ENCODE results near the gene GRIA1. TPM values are rescaled to one million over a fixed set of nuclear protein-coding genes. Genes with fewer than 3 reads are reported as not detected.

Gene GRIA1
- total and polyA plus RNA-seq, 9 donors: 0.11 to 1.4 (median 0.34) TPM; not detected in 2

DNA sequence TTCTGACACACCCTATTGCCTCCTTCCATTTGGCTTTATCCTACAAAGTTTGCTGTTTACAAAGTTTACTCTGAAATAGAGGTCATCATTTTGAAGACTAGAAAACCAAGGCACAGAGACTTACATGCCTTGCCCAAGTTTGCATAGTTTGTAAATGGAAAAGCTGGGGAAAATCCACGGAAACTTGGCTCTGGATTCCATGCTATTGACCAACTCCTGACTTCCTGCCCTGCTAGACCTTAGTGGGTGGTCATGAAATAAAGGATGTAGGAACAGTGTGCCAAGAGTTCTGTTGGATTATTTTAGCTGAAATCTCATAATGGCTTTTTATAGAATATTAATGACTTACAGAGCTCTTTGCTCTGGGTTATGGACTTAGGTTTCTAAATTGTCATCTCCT lies 69.5 kb downstream of the GRIA1 start:
- H3K4me1 ChIP-seq (ENCODE audit: insufficient read depth): no peaks in the 10 kb centered on the region
- no peaks in the 10 kb centered on the region for H3K36me3 ChIP-seq
- no peak overlapping the region for H3K4me3 ChIP-seq
- TF ChIP-seq, protein P1, sequence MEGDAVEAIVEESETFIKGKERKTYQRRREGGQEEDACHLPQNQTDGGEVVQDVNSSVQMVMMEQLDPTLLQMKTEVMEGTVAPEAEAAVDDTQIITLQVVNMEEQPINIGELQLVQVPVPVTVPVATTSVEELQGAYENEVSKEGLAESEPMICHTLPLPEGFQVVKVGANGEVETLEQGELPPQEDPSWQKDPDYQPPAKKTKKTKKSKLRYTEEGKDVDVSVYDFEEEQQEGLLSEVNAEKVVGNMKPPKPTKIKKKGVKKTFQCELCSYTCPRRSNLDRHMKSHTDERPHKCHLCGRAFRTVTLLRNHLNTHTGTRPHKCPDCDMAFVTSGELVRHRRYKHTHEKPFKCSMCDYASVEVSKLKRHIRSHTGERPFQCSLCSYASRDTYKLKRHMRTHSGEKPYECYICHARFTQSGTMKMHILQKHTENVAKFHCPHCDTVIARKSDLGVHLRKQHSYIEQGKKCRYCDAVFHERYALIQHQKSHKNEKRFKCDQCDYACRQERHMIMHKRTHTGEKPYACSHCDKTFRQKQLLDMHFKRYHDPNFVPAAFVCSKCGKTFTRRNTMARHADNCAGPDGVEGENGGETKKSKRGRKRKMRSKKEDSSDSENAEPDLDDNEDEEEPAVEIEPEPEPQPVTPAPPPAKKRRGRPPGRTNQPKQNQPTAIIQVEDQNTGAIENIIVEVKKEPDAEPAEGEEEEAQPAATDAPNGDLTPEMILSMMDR (IDR thresholded peaks at IDR 0.05): no peak
- TF ChIP-seq EP300 (IDR thresholded peaks at IDR 0.05) (no peak), POLR2A (IDR thresholded peaks at IDR 0.05) (no peak)
- 21 to 69% (median 42%) methylated on average over 1 of the region's 1 CpG for WGBS, 3 donors
- no peaks in the 10 kb centered on the region for H3K27me3 ChIP-seq
- intact Hi-C loops (cut with DNase I): no loop called here
- H3K27ac ChIP-seq: no peak overlapping the region
- H3K9me3 ChIP-seq: no peaks in the 10 kb centered on the region
- no peak for DNase-seq

DNA sequence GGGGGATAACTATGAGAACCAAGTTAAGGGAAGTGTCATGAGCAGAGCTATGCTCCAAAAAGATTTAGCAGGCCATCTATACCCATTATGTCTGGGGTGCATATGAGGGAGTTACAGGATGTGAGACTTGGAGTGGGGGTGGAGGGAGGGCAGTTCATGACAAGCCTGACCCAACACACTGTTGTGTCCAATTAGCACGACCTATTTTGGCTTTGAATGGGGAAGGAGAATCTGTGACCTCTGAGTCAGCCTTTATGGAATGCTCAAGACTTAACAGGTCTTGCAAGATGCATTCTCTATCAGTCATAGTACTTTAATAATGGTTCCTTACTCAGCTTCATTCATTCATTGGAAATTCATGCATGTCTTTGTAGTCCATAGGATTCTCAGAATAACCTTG lies 71.7 kb downstream of the GRIA1 start:
- Histone ChIP-seq H3K4me3 (no peak overlapping the region), H3K4me1 (ENCODE audit: insufficient read depth) (no peaks in the 10 kb centered on the region), H3K27ac (no peak overlapping the region), H3K36me3 (no peaks in the 10 kb centered on the region), H3K27me3 (no peaks in the 10 kb centered on the region), H3K9me3 (no peaks in the 10 kb centered on the region)
- TF ChIP-seq POLR2A (IDR thresholded peaks at IDR 0.05): no peak
- no peak for TF ChIP-seq EP300 (IDR thresholded peaks at IDR 0.05)
- TF ChIP-seq, protein P1 (IDR thresholded peaks at IDR 0.05): no peak
- no peak for DNase-seq
- intact Hi-C loops (cut with DNase I): no loop called here
- 27 to 43% (median 28%) methylated on average over 1 of the region's 1 CpG for WGBS, 3 donors

DNA sequence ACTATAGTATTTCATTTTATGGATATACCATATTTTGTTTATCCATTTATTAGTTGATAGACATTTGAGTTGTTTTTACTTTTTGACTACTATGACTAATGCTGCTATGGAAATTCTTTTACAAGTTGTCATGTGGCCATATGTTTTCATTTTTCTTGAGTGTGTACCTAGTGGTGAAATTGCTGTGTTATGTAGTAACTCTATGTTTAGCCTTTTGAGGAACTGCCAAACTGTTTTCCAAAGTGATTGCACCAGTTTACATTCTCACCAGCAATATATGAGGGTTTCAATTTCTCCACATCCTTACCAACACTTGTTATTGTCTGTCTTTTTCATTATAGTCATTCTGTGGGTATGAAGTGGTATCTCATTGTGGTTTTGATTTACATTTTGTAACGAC lies 75.4 kb downstream of the GRIA1 start:
- H3K4me1 ChIP-seq (ENCODE audit: insufficient read depth): no peaks in the 10 kb centered on the region
- H3K27ac ChIP-seq: no peak overlapping the region
- H3K4me3 ChIP-seq: no peak overlapping the region
- no peak for DNase-seq
- 65 to 91% (median 81%) methylated on average over 1 of the region's 1 CpG for WGBS, 3 donors
- H3K9me3 ChIP-seq: no peaks in the 10 kb centered on the region
- TF ChIP-seq, protein P1 (IDR thresholded peaks at IDR 0.05): no peak
- TF ChIP-seq EP300 (IDR thresholded peaks at IDR 0.05) (no peak), POLR2A (IDR thresholded peaks at IDR 0.05) (no peak)
- H3K27me3 ChIP-seq: no peaks in the 10 kb centered on the region
- no peaks in the 10 kb centered on the region for H3K36me3 ChIP-seq
- intact Hi-C loops (cut with DNase I): no loop called here

DNA sequence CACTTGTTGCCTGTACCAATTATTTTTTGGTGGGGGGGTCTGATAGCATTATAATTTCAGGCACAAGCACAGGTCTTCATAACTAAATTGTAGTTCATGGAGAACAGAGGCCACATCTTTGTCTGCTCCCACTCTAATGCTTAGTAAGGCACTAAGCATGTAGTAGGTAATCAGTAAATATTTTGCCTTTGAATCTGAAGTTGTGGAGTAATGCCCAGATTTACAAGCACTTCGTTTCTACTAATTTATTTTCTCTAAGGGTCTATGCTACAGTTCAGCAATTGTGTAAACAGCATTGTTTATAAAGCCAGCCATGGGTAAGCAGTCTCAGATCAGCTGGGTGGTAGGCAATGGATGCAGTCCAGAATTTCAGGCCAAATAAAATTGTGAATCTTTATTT lies 78.6 kb downstream of the GRIA1 start:
- TF ChIP-seq, protein P1 (IDR thresholded peaks at IDR 0.05): no peak
- TF ChIP-seq POLR2A (IDR thresholded peaks at IDR 0.05) (no peak), EP300 (IDR thresholded peaks at IDR 0.05) (no peak)
- no peaks in the 10 kb centered on the region for H3K27me3 ChIP-seq
- H3K4me1 ChIP-seq (ENCODE audit: insufficient read depth): no peaks in the 10 kb centered on the region
- no peak for DNase-seq
- 8 to 14% (median 10%) methylated on average over 1 of the region's 1 CpG for WGBS, 3 donors
- H3K36me3 ChIP-seq: no peaks in the 10 kb centered on the region
- H3K27ac ChIP-seq: no peak overlapping the region
- no peak overlapping the region for H3K4me3 ChIP-seq
- H3K9me3 ChIP-seq: no peaks in the 10 kb centered on the region
- intact Hi-C loops (cut with DNase I): no loop called here

DNA sequence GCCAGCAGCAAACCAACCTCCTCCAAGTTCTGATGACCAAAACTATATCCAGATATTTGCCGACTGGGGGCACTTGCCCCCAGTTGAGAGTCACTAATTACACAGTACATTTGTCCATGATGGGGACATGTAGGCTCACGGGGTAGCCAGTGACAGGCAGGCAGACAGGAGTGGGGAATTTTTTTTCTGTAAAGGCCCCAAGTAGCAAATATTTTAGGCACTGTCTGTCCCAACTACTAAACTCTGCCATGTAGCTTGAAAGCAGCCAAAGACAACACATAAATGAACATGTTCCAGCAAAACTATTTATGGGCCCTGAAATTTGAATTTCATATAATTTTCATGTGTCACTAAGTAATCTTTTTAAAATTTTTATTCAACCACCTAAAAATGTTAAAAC lies 80.7 kb downstream of the GRIA1 start:
- Histone ChIP-seq H3K27ac (no peak overlapping the region), H3K27me3 (no peaks in the 10 kb centered on the region), H3K4me3 (no peak overlapping the region), H3K4me1 (ENCODE audit: insufficient read depth) (no peaks in the 10 kb centered on the region), H3K36me3 (no peaks in the 10 kb centered on the region), H3K9me3 (no peaks in the 10 kb centered on the region)
- intact Hi-C loops (cut with DNase I): no loop called here
- TF ChIP-seq, protein P1 (IDR thresholded peaks at IDR 0.05): no peak
- 55 to 77% (median 70%) methylated on average over 2 of the region's 2 CpGs for WGBS, 3 donors
- no peak for DNase-seq
